Smooth muscle cell (in vitro differentiated cells): ENCODE results near the gene ATRN. TPM values are rescaled to one million over a fixed set of nuclear protein-coding genes. Genes with fewer than 3 reads are reported as not detected.

Experiments used
- DNase-seq: peaks from one replicate; lab custom pipeline; 2025; ENCODE audit not compliant: unreplicated experiment; lab: John Stamatoyannopoulos, UW
- H2AFZ ChIP-seq: fragments of 200-600 bp; sonication (generic); 2 replicates; pipeline ENCODE4 v1.6.0; 2016; ENCODE audit warnings: antibody characterized with exemption, low read depth, mild to moderate bottlenecking
- H3F3A ChIP-seq: fragments of 200-600 bp; sonication (generic); 2 replicates; pipeline ENCODE4 v1.6.0; 2017; ENCODE audit warnings: antibody characterized with exemption, low read depth
- H3K27ac ChIP-seq: fragments of 200-600 bp; sonication (generic); 2 replicates; pipeline ENCODE4 v1.5.1; 2016; ENCODE audit warnings: low read depth, mild to moderate bottlenecking
- H3K27me3 ChIP-seq: fragments of 200-600 bp; sonication (generic); 2 replicates; pipeline ENCODE4 v1.6.1; 2016; ENCODE audit warnings: low read depth, mild to moderate bottlenecking
- H3K36me3 ChIP-seq: fragments of 200-600 bp; sonication (generic); 2 replicates; pipeline ENCODE4 v1.5.1; 2016; ENCODE audit warnings: low read depth
- H3K4me1 ChIP-seq: fragments of 200-600 bp; sonication (generic); 2 replicates; pipeline ENCODE4 v1.5.1; 2016; ENCODE audit warnings: low read depth
- H3K4me2 ChIP-seq: fragments of 200-600 bp; sonication (generic); 2 replicates; pipeline ENCODE4 v1.6.0; 2016; ENCODE audit warnings: mild to moderate bottlenecking
- H3K4me3 ChIP-seq: fragments of 200-600 bp; sonication (generic); 2 replicates; pipeline ENCODE4 v1.5.1; 2016; ENCODE audit warnings: mild to moderate bottlenecking
- H3K79me2 ChIP-seq: fragments of 200-600 bp; sonication (generic); 2 replicates; pipeline ENCODE4 v1.6.0; 2016; ENCODE audit warnings: low read depth, mild to moderate bottlenecking
- H3K9ac ChIP-seq: fragments of 200-600 bp; sonication (generic); 2 replicates; pipeline ENCODE4 v1.6.0; 2016; ENCODE audit warnings: low read depth
- H3K9me3 ChIP-seq: fragments of 200-600 bp; sonication (generic); replicated peaks from 2 replicates; pipeline ENCODE4 v1.5.1; 2016; ENCODE audit warnings: low read depth
- H4K20me1 ChIP-seq: fragments of 200-600 bp; sonication (generic); 2 replicates; pipeline ENCODE4 v1.6.0; 2016; ENCODE audit warnings: low read depth
- CTCF ChIP-seq: fragments of 200-600 bp; sonication (generic); IDR thresholded peaks from 2 replicates; pipeline ENCODE4 v1.5.1; 2017; ENCODE audit warnings: borderline replicate concordance, mild to moderate bottlenecking, antibody characterized with exemption; ENCODE audit not compliant: insufficient read depth, poor library complexity, severe bottlenecking
- WGBS: methylation state at CpG from one replicate; pipeline ENCODE4 v1.1.7; 2016; ENCODE audit warnings: low lambda C conversion rate; 5-methylcytosine and 5-hydroxymethylcytosine counted together
- polyA plus RNA-seq: library from polyadenylated mRNA; unstranded; fragments of >200 nt; fragmentation: Nextera tagmentation; extraction: Ambion mirVana; gene quantifications from 2 replicates; pipeline ENCODE4 v1.2.1, GENCODE V29; 2016
- total RNA-seq: library from RNA; depleted of rRNA; stranded (reverse); fragments of >200 nt; gene quantifications from 2 replicates; pipeline ENCODE4 v1.2.3, GENCODE V29; 2014

Gene ATRN
- total and polyA plus RNA-seq, 2 experiments from 2014 or later: 17.9 to 44.0 TPM

GRCh38 chr20:3553663-3554062 lies 82.8 kb downstream of the ATRN start:
- Histone ChIP-seq H4K20me1 (no peaks in the 10 kb centered on the region), H3K4me3 (no peak overlapping the region)
- WGBS: 93% methylated on average over 3 of the region's 3 CpGs

GRCh38 chr20:3557237-3557785 lies 86.5 kb downstream of the ATRN start:
- H3K36me3 ChIP-seq: no peaks in the 10 kb centered on the region
- peaks cover 3% of the 10 kb centered on the region for H4K20me1 ChIP-seq
- DNase-seq: no peak
- no peaks in the 10 kb centered on the region for H3F3A ChIP-seq
- no peaks in the 10 kb centered on the region for H3K27me3 ChIP-seq
- no peaks in the 10 kb centered on the region for H3K79me2 ChIP-seq
- WGBS: 90% methylated on average over 3 of the region's 3 CpGs
- no peak overlapping the region for H3K4me3 ChIP-seq
- H3K4me2 ChIP-seq: no peak overlapping the region
- no peaks in the 10 kb centered on the region for H3K4me1 ChIP-seq
- H3K9me3 ChIP-seq: no peaks in the 10 kb centered on the region
- no peak overlapping the region for H2AFZ ChIP-seq
- H3K27ac ChIP-seq: no peak overlapping the region
- no peak overlapping the region for H3K9ac ChIP-seq
- no peak for TF ChIP-seq CTCF

More at GRCh38 chr20:3553663-3554062, 82.8 kb downstream of the ATRN start:
- no peak overlapping the region for H3K4me2 ChIP-seq
- H3K27ac ChIP-seq: no peak overlapping the region
- no peaks in the 10 kb centered on the region for H3K9me3 ChIP-seq
- H3K9ac ChIP-seq: no peak overlapping the region
- no peaks in the 10 kb centered on the region for H3K36me3 ChIP-seq
- TF ChIP-seq CTCF: no peak
- no peaks in the 10 kb centered on the region for H3K27me3 ChIP-seq
- no peak overlapping the region for H2AFZ ChIP-seq
- no peak for DNase-seq
- no peaks in the 10 kb centered on the region for H3K4me1 ChIP-seq
- H3F3A ChIP-seq: no peaks in the 10 kb centered on the region
- no peaks in the 10 kb centered on the region for H3K79me2 ChIP-seq

- peaks cover 3% of the 10 kb centered on the region for H3K36me3 ChIP-seq
- H3K27me3 ChIP-seq: no peaks in the 10 kb centered on the region
- H3K9ac ChIP-seq: no peak overlapping the region
- no peaks in the 10 kb centered on the region for H3K79me2 ChIP-seq
- H2AFZ ChIP-seq: no peak overlapping the region
- TF ChIP-seq CTCF: no peak
- H3K4me3 ChIP-seq: no peak overlapping the region
- WGBS: 96% methylated on average over 1 of the region's 1 CpG
- H3F3A ChIP-seq: no peaks in the 10 kb centered on the region
- no peaks in the 10 kb centered on the region for H3K9me3 ChIP-seq
- no peaks in the 10 kb centered on the region for H3K4me1 ChIP-seq
- no peak overlapping the region for H3K4me2 ChIP-seq
- no peak overlapping the region for H3K27ac ChIP-seq
- peaks cover 3% of the 10 kb centered on the region for H4K20me1 ChIP-seq
- DNase-seq: no peak
These were observed 88.4 kb downstream of the ATRN start for GRCh38 chr20:3559231-3559630.

GRCh38 chr20:3559637-3560036 lies 88.8 kb downstream of the ATRN start:
- 100% methylated on average over 1 of the region's 1 CpG for WGBS
- H3K4me3 ChIP-seq: no peak overlapping the region
- no peaks in the 10 kb centered on the region for H3K27me3 ChIP-seq
- H3K27ac ChIP-seq: no peak overlapping the region
- H3K4me1 ChIP-seq: no peaks in the 10 kb centered on the region
- no peaks in the 10 kb centered on the region for H3K79me2 ChIP-seq
- H2AFZ ChIP-seq: no peak overlapping the region
- H3K9me3 ChIP-seq: no peaks in the 10 kb centered on the region
- H3K4me2 ChIP-seq: no peak overlapping the region
- no peaks in the 10 kb centered on the region for H3F3A ChIP-seq
- peaks cover 3% of the 10 kb centered on the region for H4K20me1 ChIP-seq
- DNase-seq: no peak
- TF ChIP-seq CTCF: no peak
- H3K9ac ChIP-seq: no peak overlapping the region
- H3K36me3 ChIP-seq: peaks cover 3% of the 10 kb centered on the region
